Subcutaneous abdominal adipose tissue (tissue), 5 donors: ENCODE data around the gene UGT2A3.
"Not testable (repeated sequence)": the region's sequence is repeated elsewhere in the genome, so short reads cannot be mapped to it uniquely, and the experiment has no call there.

Source experiments
- H3K27ac ChIP-seq: one replicate; pipeline ENCODE4 v1.7.0; 2013; ENCODE audit warnings: low read depth, mild to moderate bottlenecking, inconsistent platforms, low read length, moderate library complexity
- H3K27me3 ChIP-seq, 5 donors: one replicate each; pipeline ENCODE4 v1.7.0; 2013; ENCODE audit warnings: low read length in 5 of 5, inconsistent platforms in 1 of 5; ENCODE audit not compliant: control insufficient read depth in 5 of 5, insufficient read depth in 4 of 5
- H3K36me3 ChIP-seq, 5 donors: one replicate each; pipeline ENCODE4 v1.7.0; 2013; ENCODE audit warnings: low read length in 5 of 5; ENCODE audit not compliant: control insufficient read depth in 5 of 5, insufficient read depth in 5 of 5
- H3K4me1 ChIP-seq, 5 donors: one replicate each; pipeline ENCODE4 v1.7.0; 2013; ENCODE audit warnings: low read length in 5 of 5, mild to moderate bottlenecking in 3 of 5, moderate library complexity in 1 of 5; ENCODE audit not compliant: control insufficient read depth in 5 of 5, insufficient read depth in 5 of 5
- H3K4me3 ChIP-seq, 5 donors: one replicate each; pipeline ENCODE4 v1.7.0; 2013; ENCODE audit warnings: low read length in 5 of 5, low read depth in 1 of 5
- H3K9ac ChIP-seq, 5 donors: one replicate each; pipeline ENCODE4 v1.7.0; 2013; ENCODE audit warnings: low read length in 5 of 5, mild to moderate bottlenecking in 4 of 5, moderate library complexity in 3 of 5
- H3K9me3 ChIP-seq, 5 donors: one replicate each; pipeline ENCODE4 v1.7.0; 2013; ENCODE audit warnings: low read length in 5 of 5; ENCODE audit not compliant: control insufficient read depth in 5 of 5
- donor health status: healthy.
- donor health status: healthy.
- donor health status: healthy.
- donor health status: healthy.
- donor health status: healthy.

The UGT2A3 gene

GRCh38 chr4:68954126-68954525 lies 2.5 kb upstream of the UGT2A3 start:
- Histone ChIP-seq H3K9me3 (no peaks in the 10 kb centered on the region), H3K27ac (no peak overlapping the region), H3K9ac (no peak overlapping the region), H3K4me3 (no peak overlapping the region), H3K27me3 (no peaks in the 10 kb centered on the region), H3K36me3 (no peaks in the 10 kb centered on the region), H3K4me1 (no peaks in the 10 kb centered on the region)

DNA sequence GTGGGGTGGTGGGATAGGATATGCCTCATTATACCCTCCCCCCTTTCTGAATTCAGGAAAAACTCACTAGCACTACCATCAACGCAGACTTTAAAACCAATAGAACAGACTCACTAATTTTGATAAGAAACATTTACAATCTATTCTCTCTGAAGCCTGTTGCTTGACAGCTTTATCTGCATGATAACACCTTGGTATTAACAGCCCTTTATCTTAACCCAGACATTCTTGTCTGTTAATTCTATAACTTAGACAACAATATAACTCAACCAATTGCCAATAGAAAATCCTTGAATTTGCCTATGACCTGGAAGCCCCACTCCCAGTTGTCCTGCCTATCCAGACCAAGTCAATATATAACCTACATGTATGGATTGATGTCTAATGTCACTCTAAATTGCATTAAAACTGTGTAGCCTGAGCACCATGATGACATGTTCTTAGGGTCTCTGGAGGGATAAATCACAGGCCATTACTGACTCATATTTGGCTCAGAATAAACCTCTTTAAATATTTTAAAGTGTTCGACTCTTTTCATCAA lies 1.5 kb upstream of the UGT2A3 start:
- H3K9ac ChIP-seq: no peak overlapping the region
- no peaks in the 10 kb centered on the region for H3K27me3 ChIP-seq
- H3K4me3 ChIP-seq: no peak overlapping the region
- H3K9me3 ChIP-seq: no peaks in the 10 kb centered on the region
- no peaks in the 10 kb centered on the region for H3K36me3 ChIP-seq
- no peaks in the 10 kb centered on the region for H3K4me1 ChIP-seq
- no peak overlapping the region for H3K27ac ChIP-seq

GRCh38 chr4:68951806-68952585 lies 392 bp upstream of the UGT2A3 start:
- peaks cover 0 to 2% (median 0%) of the 10 kb centered on the region in 5 donors for H3K9me3 ChIP-seq
- no peak overlapping the region for H3K4me3 ChIP-seq
- H3K27me3 ChIP-seq: no peaks in the 10 kb centered on the region
- no peaks in the 10 kb centered on the region for H3K36me3 ChIP-seq
- no peak overlapping the region for H3K9ac ChIP-seq
- H3K27ac ChIP-seq: no peak overlapping the region
- H3K4me1 ChIP-seq: no peaks in the 10 kb centered on the region

DNA sequence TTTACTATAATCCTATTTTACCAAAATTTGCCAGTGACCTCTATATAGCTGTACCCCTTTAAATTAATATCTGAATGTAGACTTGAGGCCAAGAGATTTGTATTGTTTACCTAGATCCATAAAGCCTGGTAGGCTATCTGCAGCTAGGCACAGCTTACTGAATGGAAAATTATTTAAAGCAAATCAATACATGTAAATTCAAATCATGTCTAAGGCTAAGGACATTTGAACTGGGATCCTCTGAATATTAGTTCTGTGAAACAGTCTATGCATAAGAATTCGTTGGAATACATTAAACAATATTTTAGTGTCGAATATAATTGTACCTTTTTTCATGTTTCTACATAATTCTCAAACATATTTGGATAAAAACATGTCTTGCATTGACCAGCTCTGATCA lies 1.6 kb downstream of the UGT2A3 start:
- no peak overlapping the region for H3K4me3 ChIP-seq
- peaks cover 0 to 2% (median 0%) of the 10 kb centered on the region in 5 donors for H3K9me3 ChIP-seq
- no peak overlapping the region for H3K9ac ChIP-seq

DNA sequence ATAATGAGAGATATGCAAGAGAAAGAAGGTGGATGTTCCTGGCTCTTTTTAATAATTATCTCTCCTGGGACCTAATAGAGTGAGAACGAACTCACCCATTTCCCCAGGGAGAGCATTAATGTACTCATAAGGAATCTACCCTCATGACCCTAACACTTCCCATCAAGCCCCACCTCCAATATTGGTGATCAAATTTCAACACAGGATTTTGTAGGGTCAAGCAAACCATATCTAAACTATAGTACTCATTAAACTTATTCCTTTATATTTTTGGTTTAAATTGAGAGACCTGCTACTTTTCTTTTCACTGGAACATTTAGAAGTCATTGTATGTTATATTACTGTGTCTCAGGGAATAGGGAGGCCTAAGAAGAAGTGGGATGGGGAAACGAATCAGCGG lies 2.6 kb downstream of the UGT2A3 start:
- Histone ChIP-seq H3K4me3 (no peak overlapping the region), H3K27ac (no peak overlapping the region), H3K36me3 (no peaks in the 10 kb centered on the region), H3K4me1 (no peaks in the 10 kb centered on the region), H3K27me3 (no peaks in the 10 kb centered on the region), H3K9ac (no peak overlapping the region), H3K9me3 (peaks cover 0 to 2% (median 0%) of the 10 kb centered on the region in 5 donors)

More for the DNA sequence above, 1.6 kb downstream of the UGT2A3 start:
- no peak overlapping the region for H3K27ac ChIP-seq
- H3K27me3 ChIP-seq: no peaks in the 10 kb centered on the region
- no peaks in the 10 kb centered on the region for H3K36me3 ChIP-seq
- H3K4me1 ChIP-seq: no peaks in the 10 kb centered on the region

GRCh38 chr4:68948044-68948743 lies 3.4 kb downstream of the UGT2A3 start:
- Histone ChIP-seq H3K27me3 (no peaks in the 10 kb centered on the region), H3K4me1 (no peaks in the 10 kb centered on the region), H3K9me3 (peaks cover 0 to 2% (median 0%) of the 10 kb centered on the region in 5 donors), H3K9ac (no peak overlapping the region), H3K36me3 (no peaks in the 10 kb centered on the region), H3K27ac (no peak overlapping the region), H3K4me3 (no peak overlapping the region)

DNA sequence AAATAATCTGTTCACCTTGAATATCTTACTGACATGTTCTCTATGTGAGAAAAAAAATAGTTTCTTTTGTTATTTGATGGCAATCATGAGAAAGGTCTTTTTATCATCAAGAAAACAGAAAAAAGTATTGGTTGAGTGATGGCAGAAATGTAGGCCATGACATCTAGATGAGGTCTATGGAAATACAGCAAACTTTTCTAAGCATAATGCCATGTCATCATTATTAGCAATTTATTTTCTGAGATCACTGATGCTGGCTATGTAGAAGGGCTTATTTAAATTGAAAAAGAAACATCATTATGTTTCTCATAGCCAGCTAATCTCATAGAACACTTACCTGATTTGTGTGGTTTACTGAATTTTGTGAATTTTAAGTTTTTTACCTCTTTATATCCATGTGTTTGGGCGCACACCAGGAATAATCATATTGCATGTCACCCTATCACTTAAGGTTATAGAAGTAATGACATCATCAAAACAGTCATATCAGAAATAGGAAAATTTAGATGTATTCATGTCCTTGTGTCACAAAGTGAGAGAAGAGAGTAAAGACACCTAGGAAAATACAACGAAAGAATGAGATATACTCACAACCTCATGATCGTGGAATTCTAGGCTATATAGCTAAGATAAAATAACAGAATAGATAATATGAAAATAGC lies 22.4 kb downstream of the UGT2A3 start:
- Histone ChIP-seq H3K36me3 (no peaks in the 10 kb centered on the region), H3K4me3 (no peak overlapping the region), H3K27ac (no peak overlapping the region), H3K9me3 (peaks cover 0 to 2% (median 0%) of the 10 kb centered on the region in 5 donors), H3K9ac (no peak overlapping the region), H3K27me3 (no peaks in the 10 kb centered on the region), H3K4me1 (no peaks in the 10 kb centered on the region)

- H3K27me3 ChIP-seq: no peaks in the 10 kb centered on the region
- H3K9me3 ChIP-seq: peaks cover 0 to 2% (median 0%) of the 10 kb centered on the region in 5 donors
- H3K9ac ChIP-seq: no peak overlapping the region
- H3K36me3 ChIP-seq: no peaks in the 10 kb centered on the region
- no peak overlapping the region for H3K4me3 ChIP-seq
- H3K27ac ChIP-seq: no peak overlapping the region
- H3K4me1 ChIP-seq: no peaks in the 10 kb centered on the region
Observed at GRCh38 chr4:68927165-68927564, 24.4 kb downstream of the UGT2A3 start.

DNA sequence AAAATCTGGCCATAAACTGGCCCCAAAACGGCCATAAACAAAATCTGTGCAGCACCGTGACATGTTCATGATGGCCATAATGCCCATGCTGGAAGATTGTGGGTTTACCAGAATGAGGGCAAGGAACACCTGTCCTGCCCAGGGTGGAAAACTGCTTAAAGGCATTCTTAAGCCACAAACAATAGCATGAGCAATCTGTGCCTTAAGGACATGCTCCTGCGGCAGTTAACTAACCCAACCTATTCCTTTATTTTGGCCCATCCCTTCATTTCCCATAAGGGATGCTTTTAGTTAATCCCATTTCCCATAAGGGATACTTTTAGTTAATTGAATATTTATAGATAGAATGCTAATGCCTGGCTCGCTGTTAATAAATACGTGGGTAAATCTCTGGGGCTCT lies 29.4 kb downstream of the UGT2A3 start:
- not testable (repeated sequence) for H3K27me3 ChIP-seq, H3K4me3 ChIP-seq, H3K4me1 ChIP-seq, H3K9me3 ChIP-seq, H3K27ac ChIP-seq, H3K9ac ChIP-seq, H3K36me3 ChIP-seq

- Histone ChIP-seq H3K36me3 (no peaks in the 10 kb centered on the region), H3K4me3 (no peak overlapping the region), H3K9ac (no peak overlapping the region), H3K9me3 (no peaks in the 10 kb centered on the region), H3K27me3 (no peaks in the 10 kb centered on the region), H3K4me1 (no peaks in the 10 kb centered on the region), H3K27ac (no peak overlapping the region)
Observed at GRCh38 chr4:68921051-68921450, 30.6 kb downstream of the UGT2A3 start.
